ENCODE measurements around the gene DROSHA. TPM values are rescaled to one million over a fixed set of nuclear protein-coding genes. Genes with fewer than 3 reads are reported as not detected.

DROSHA gene
- total and polyA plus RNA-seq, 2 of the 8 experiments (the other 6 are each of a cell fraction or from before 2014, with no cell fraction given): 65.9 to 122 TPM

GRCh38 chr5:31534527-31535046, 2.7 kb upstream of the DROSHA start (continued):
- TF ChIP-seq RXRA (IDR thresholded peaks at IDR 0.05; ENCODE audit: insufficient read depth, low read depth, low read length): no peak
- TF ChIP-seq SIX5 (IDR thresholded peaks at IDR 0.05; ENCODE audit: low read depth, low read length): no peak
- no peak for TF ChIP-seq TAF7 (optimal IDR thresholded peaks at IDR 0.05; ENCODE audit: borderline replicate concordance, low read depth, low read length)
- no peak for TF ChIP-seq RBBP5 (IDR thresholded peaks at IDR 0.05; ENCODE audit: borderline replicate concordance, low read depth, low read length)
- TF ChIP-seq, protein P1, sequence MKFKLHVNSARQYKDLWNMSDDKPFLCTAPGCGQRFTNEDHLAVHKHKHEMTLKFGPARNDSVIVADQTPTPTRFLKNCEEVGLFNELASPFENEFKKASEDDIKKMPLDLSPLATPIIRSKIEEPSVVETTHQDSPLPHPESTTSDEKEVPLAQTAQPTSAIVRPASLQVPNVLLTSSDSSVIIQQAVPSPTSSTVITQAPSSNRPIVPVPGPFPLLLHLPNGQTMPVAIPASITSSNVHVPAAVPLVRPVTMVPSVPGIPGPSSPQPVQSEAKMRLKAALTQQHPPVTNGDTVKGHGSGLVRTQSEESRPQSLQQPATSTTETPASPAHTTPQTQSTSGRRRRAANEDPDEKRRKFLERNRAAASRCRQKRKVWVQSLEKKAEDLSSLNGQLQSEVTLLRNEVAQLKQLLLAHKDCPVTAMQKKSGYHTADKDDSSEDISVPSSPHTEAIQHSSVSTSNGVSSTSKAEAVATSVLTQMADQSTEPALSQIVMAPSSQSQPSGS (IDR thresholded peaks at IDR 0.05; ENCODE audit: low read length): no peak
- TF ChIP-seq CTBP2 (IDR thresholded peaks at IDR 0.05; ENCODE audit: borderline replicate concordance, insufficient read depth, insufficient read length, low read length): no peak

All from H1 (cell line).